HepG2 (cell line): ENCODE data around the gene CCDC61. TPM values are rescaled to one million over a fixed set of nuclear protein-coding genes. Genes with fewer than 3 reads are reported as not detected.
A peak's percentile ranks its signal among the peaks of the same experiment; 100 is the strongest.

Source experiments
- ATAC-seq: fragments of 200-7000 bp; cut with Tn5 transposase; 3 replicates; pipeline ENCODE4 v1.9.1; 2020; ENCODE audit warnings: mild to moderate bottlenecking, moderate library complexity
- BruUV-seq: library from RNA; stranded (reverse); fragments of 400-500 nt; replicated peaks from 2 replicates; lab custom pipeline; 2021; lab: Mats Ljungman, UMichigan
- CTCF ChIA-PET: fragments of 300-600 bp; formaldehyde crosslinking; extraction: SDS; loops from one replicate; lab custom pipeline; 2021; ENCODE audit warnings: low total read pairs, inconsistent platforms, low intra/inter-chr PET ratio; lab: Yijun Ruan, JAX
- POLR2A ChIA-PET: fragments of 350-600 bp; sonication (Branson Sonifier 250); formaldehyde crosslinking; loops from one replicate; lab custom pipeline; 2020; ENCODE audit warnings: antibody characterized with exemption, inconsistent platforms; lab: Yijun Ruan, JAX
- DNase-seq: peaks from one replicate; pipeline ENCODE4 v3.0.0-alpha.2; 2015; ENCODE audit warnings: low spot score
- FAIRE-seq: peaks from 3 replicates; lab custom pipeline; 2011; peaks lifted over from hg19 to GRCh38; lab: Jason Lieb, UNC
- H2AFZ ChIP-seq: one replicate; pipeline ENCODE4 v1.6.1; 2011; ENCODE audit warnings: low read length, inconsistent platforms
- H3K27ac ChIP-seq: fragments of 300-600 bp; 3 replicates; pipeline ENCODE4 v1.8.0; 2011; ENCODE audit warnings: mixed run types, mild to moderate bottlenecking, mixed read lengths, low read length, inconsistent platforms; ENCODE audit not compliant: insufficient read depth; ENCODE audit errors: extremely low read length
- H3K27me3 ChIP-seq, 2 experiments: fragments of 200-600 bp in 1 of 2; 2 replicates in 1 of 2; 3 replicates in 1 of 2; pipeline versions ENCODE4 v1.6.0 to v1.8.0; 2011; ENCODE audit warnings: low read length in 2 of 2, mild to moderate bottlenecking in 2 of 2, moderate library complexity in 2 of 2, inconsistent platforms in 1 of 2; ENCODE audit not compliant: insufficient read depth in 2 of 2, control insufficient read depth in 1 of 2
- H3K36me3 ChIP-seq, 2 experiments: fragments of 200-600 bp in 1 of 2; replicated peaks in 1 of 2; 2 replicates in 1 of 2; 3 replicates in 1 of 2; pipeline versions ENCODE4 v1.5.1 to v1.8.0; 2011; ENCODE audit warnings: low read length in 2 of 2, inconsistent platforms in 1 of 2; ENCODE audit not compliant: insufficient read depth in 2 of 2, control insufficient read depth in 1 of 2
- H3K4me1 ChIP-seq: 2 replicates; pipeline ENCODE4 v1.5.1; 2012; ENCODE audit warnings: low read length, inconsistent platforms; ENCODE audit not compliant: insufficient read depth
- H3K4me2 ChIP-seq: 2 replicates; pipeline ENCODE4 v1.6.0; 2011; ENCODE audit warnings: low read depth, low read length, inconsistent platforms
- H3K4me3 ChIP-seq, 3 experiments: fragments of 200-600 bp in 1 of 3; sonication (generic), shearing (Covaris generic) in 1 of 3; replicated peaks in 1 of 3; 2 replicates each; pipeline ENCODE4 v1.5.1; 2011 to 2016; ENCODE audit warnings: low read length in 3 of 3, inconsistent platforms in 2 of 3, low read depth in 2 of 3, mild to moderate bottlenecking in 2 of 3, control low read depth in 1 of 3, mixed read lengths in 1 of 3; ENCODE audit not compliant: insufficient read depth in 1 of 3
- H3K79me2 ChIP-seq: one replicate; pipeline ENCODE4 v1.6.1; 2011; ENCODE audit warnings: low read length, inconsistent platforms; ENCODE audit not compliant: insufficient read depth
- H3K9ac ChIP-seq: 2 replicates; pipeline ENCODE4 v1.6.0; 2011; ENCODE audit warnings: mild to moderate bottlenecking, low read depth, low read length, inconsistent platforms; ENCODE audit not compliant: insufficient read depth
- H3K9me3 ChIP-seq: 2 replicates; pipeline ENCODE4 v1.5.1; 2012; ENCODE audit warnings: mild to moderate bottlenecking, low read length
- H4K20me1 ChIP-seq: 2 replicates; pipeline ENCODE4 v1.6.0; 2011; ENCODE audit warnings: inconsistent platforms, mild to moderate bottlenecking, low read length, moderate library complexity; ENCODE audit not compliant: insufficient read depth
- EZH2 ChIP-seq: conservative IDR thresholded peaks from 2 replicates; pipeline ENCODE4 v1.6.1; 2012; ENCODE audit warnings: mild to moderate bottlenecking, low read depth, low read length, moderate library complexity
- JARID2 ChIP-seq: sonication (generic); formaldehyde crosslinking; IDR thresholded peaks from 2 replicates; pipeline ENCODE4 v1.8.1; 2023; ENCODE audit warnings: missing genetic modification reagents, inconsistent platforms; ENCODE audit not compliant: insufficient replicate concordance
- KAT2B ChIP-seq: fragments of 150-350 bp; IDR thresholded peaks from 2 replicates; pipeline ENCODE4 v1.6.1; 2014; ENCODE audit warnings: low read depth, low read length, borderline replicate concordance
- PHF20 ChIP-seq: sonication (generic); formaldehyde crosslinking; IDR thresholded peaks from 2 replicates; pipeline ENCODE4 v1.5.0; 2020; ENCODE audit warnings: mild to moderate bottlenecking, missing genetic modification reagents
- PITX1 ChIP-seq: sonication (generic); formaldehyde crosslinking; IDR thresholded peaks from 2 replicates; pipeline ENCODE4 v1.5.1; 2020; ENCODE audit warnings: mild to moderate bottlenecking, missing genetic modification reagents
- ZNF253 ChIP-seq: sonication (generic); formaldehyde crosslinking; IDR thresholded peaks from 2 replicates; pipeline ENCODE4 v1.8.0; 2022; ENCODE audit warnings: mild to moderate bottlenecking, missing genetic modification reagents, borderline replicate concordance
- ZNF382 ChIP-seq: sonication (generic); formaldehyde crosslinking; IDR thresholded peaks from 2 replicates; pipeline ENCODE4 v1.5.0; 2020; ENCODE audit warnings: missing genetic modification reagents, mild to moderate bottlenecking, borderline replicate concordance
- ZNF589 ChIP-seq: sonication (generic); formaldehyde crosslinking; conservative IDR thresholded peaks from 2 replicates; pipeline ENCODE4 v1.8.0; 2022; ENCODE audit warnings: mild to moderate bottlenecking, moderate library complexity, missing genetic modification reagents
- WGBS: methylation state at CpG from one replicate; pipeline ENCODE4 v1.1.6; 2017; ENCODE audit warnings: low lambda C conversion rate; 5-methylcytosine and 5-hydroxymethylcytosine counted together
- in situ Hi-C: cut with HindIII; loops from 2 replicates; pipeline ENCODE4 v1.10.0; 2017; ENCODE audit warnings: low pct_unique_long_range_greater_than_20kb; ENCODE audit not compliant: extremely low pct_ligation_motif_present
- intact Hi-C: fragments of 100-400 bp; cut with micrococcal nuclease; formaldehyde crosslinking; loops from one replicate; pipeline ENCODE4 v1.10.0; 2022; ENCODE audit not compliant: unreplicated experiment
- polyA plus RNA-seq, 8 experiments: library from polyadenylated mRNA; depleted of rRNA in 3 of 8; stranded (reverse) in 7 of 8; unstranded in 1 of 8; fragments of >200 nt; fragmentation: Illumina TruSeq in 4 of 8; extraction: Trizol in 4 of 8; gene quantifications; 2 replicates each; pipeline versions ENCODE4 v1.2.1 to v1.2.3, GENCODE V29; 2011 to 2016; ENCODE audit warnings: low read depth in 4 of 8, missing spikeins in 1 of 8, mixed read lengths in 1 of 8; ENCODE audit not compliant: insufficient read depth in 1 of 8
- total RNA-seq, 5 experiments: library from RNA; depleted of rRNA; stranded (reverse); fragments of >200 nt; fragmentation: Illumina TruSeq; extraction: Trizol; gene quantifications; 2 replicates each; pipeline ENCODE4 v1.2.3, GENCODE V29; 2016; ENCODE audit warnings: low read depth in 1 of 5

Gene CCDC61
- total and polyA plus RNA-seq, 2 of the 13 experiments (the other 11 are each of a cell fraction or from before 2014, with no cell fraction given) = 4.2 to 4.9 TPM

DNA sequence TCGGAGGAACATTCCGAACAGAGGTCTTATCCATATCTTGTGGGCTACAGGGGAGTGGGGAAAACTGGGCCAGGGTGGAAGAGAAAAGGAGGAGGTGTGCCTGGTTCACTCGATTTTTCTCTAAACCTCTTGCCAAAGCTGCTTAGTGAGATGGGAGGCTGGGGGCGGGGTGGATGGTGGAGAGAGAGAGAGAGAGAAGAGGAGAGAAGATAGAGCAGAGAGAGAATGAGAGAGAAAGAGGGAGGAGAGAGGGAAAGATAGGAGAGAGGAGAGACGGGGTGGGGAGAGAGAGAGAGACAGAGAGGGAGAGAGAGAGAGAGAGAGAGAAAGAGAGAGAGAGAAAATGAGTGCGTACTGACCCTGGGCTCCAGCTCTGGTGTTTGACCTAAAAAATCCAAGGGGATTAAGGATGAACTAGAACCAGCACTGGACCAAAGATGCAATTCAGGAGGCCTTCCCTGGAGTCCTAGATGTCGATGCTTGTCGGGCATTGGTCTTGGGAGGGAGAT lies 35.7 kb upstream of the CCDC61 start (continued):
- TF ChIP-seq PITX1 (CRISPR knock-in tag) = no peak
- no peak for TF ChIP-seq KAT2B

DNA sequence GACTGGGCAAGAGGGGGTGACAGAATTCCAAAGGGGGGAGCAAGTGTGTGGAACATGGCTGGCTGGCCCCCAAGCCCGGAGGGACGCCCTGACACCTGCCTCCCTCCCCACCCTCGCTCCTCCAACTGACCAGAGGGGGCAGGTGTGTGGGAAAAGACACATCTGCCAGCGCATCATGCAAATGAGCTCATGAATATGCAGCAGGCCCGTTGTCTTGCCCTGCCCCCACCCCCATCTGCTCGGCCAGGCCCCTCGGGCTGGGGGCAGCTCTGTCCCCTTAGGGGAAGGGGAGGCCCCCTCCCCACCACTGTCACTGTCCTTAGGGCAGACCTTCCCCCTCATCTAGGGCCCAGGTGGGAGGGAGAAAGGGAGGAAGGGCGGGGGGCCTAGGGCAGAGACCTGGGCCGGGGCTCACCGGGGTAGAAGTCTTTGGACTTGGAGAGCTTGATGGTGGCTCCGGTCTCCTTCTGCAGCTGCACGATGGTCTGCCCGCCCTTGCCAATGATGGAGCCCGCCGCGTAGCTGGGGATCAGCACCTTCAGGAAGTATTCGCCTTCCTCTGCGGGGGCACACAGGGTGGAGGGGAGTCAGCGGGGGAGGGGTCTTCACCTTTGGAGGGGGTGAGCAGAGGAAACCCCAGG lies 34.6 kb upstream of the CCDC61 start:
- Histone ChIP-seq H3K27me3 (peaks cover 3 to 34% of the 10 kb centered on the region in 2 experiments; a peak in 2 of 5 replicates), H4K20me1 (no peaks in the 10 kb centered on the region), H3K9me3 (no peaks in the 10 kb centered on the region), H2AFZ (no peak overlapping the region), H3K4me2 (no peak overlapping the region), H3K9ac (no peak overlapping the region), H3K4me1 (no peaks in the 10 kb centered on the region), H3K79me2 (no peaks in the 10 kb centered on the region), H3K36me3 (no peaks in the 10 kb centered on the region), H3K4me3 (no peak overlapping the region), H3K27ac (no peak overlapping the region)
- POLR2A ChIA-PET = no interaction called here
- BruUV-seq = no TSS peak
- 2% methylated on average over 7 of the region's 19 CpGs for WGBS
- peak; percentile 41; the same call in 1 of the 3 replicates for ATAC-seq
- FAIRE-seq = no peak
- CTCF ChIA-PET = no interaction called here
- in situ Hi-C loops = no loop called here
- intact Hi-C loops = no loop called here
- TF ChIP-seq ZNF589 = no peak
- no peak for DNase-seq

DNA sequence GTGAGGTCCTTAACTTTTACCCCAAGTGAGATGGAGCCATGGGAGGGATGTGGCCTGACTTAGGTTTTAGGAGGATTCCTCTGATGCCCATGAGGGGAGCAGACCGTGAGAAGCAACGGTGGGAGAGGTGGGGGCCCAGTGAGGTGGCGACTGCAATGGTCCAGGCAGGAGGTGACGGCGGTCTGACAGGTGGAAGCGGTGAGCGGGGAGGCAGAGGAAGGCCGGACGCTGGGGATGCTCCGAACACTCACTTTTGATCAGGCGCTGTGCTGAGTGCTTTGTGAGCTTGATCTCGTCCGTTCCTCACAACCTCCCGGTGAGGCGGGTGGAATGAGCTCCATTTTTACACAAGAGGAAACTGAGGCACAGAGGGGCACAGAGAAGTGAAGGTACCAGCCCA lies 33.2 kb upstream of the CCDC61 start:
- no peak overlapping the region for H3K27ac ChIP-seq
- BruUV-seq = no TSS peak
- ATAC-seq = no peak

More for the DNA sequence above, 33.2 kb upstream of the CCDC61 start:
- no peaks in the 10 kb centered on the region for H3K79me2 ChIP-seq
- FAIRE-seq (no peak), DNase-seq (no peak)
- H3K27me3 ChIP-seq = peaks cover 2 to 35% of the 10 kb centered on the region in 2 experiments; a peak in 4 of 5 replicates
- no peak overlapping the region for H3K4me2 ChIP-seq
- CTCF ChIA-PET = no interaction called here
- no peak overlapping the region for H2AFZ ChIP-seq
- TF ChIP-seq ZNF253 = no peak
- no peak for TF ChIP-seq PHF20 (CRISPR knock-in tag)
- TF ChIP-seq ZNF382 = no peak
- no peak for TF ChIP-seq EZH2
- no peak for TF ChIP-seq JARID2 (CRISPR knock-in tag)
- no peaks in the 10 kb centered on the region for H3K9me3 ChIP-seq
- H4K20me1 ChIP-seq = no peaks in the 10 kb centered on the region
- POLR2A ChIA-PET = no interaction called here
- intact Hi-C loops (no loop called here), in situ Hi-C loops (no loop called here)
- no peaks in the 10 kb centered on the region for H3K4me1 ChIP-seq
- no peak overlapping the region for H3K9ac ChIP-seq
- no peaks in the 10 kb centered on the region for H3K36me3 ChIP-seq
- WGBS = 55% methylated on average over 11 of the region's 15 CpGs
- no peak overlapping the region for H3K4me3 ChIP-seq
